Gastrocnemius medialis (tissue), 4 donors: ENCODE results near the gene GRHPR.

Source experiments
- POLR2A ChIP-seq, 2 donors: fragments of 450-650 bp; IDR thresholded peaks; one replicate each; pipeline ENCODE4 v1.6.1; 2017; ENCODE audit warnings: antibody characterized with exemption in 2 of 2, mild to moderate bottlenecking in 2 of 2, moderate library complexity in 2 of 2
- TF ChIP-seq, protein P1 (sequence below), 5 experiments: fragments of 450-650 bp in 3 of 5; fragments of 200-600 bp in 2 of 5; sonication (generic) in 2 of 5; IDR thresholded peaks in 4 of 5; conservative IDR thresholded peaks in 1 of 5; 1 replicate in 4 of 5; 2 replicates in 1 of 5; pipeline ENCODE4 v1.5.1; 2016 to 2019; ENCODE audit warnings: antibody characterized with exemption in 5 of 5, mild to moderate bottlenecking in 3 of 5, moderate library complexity in 3 of 5

DNA sequence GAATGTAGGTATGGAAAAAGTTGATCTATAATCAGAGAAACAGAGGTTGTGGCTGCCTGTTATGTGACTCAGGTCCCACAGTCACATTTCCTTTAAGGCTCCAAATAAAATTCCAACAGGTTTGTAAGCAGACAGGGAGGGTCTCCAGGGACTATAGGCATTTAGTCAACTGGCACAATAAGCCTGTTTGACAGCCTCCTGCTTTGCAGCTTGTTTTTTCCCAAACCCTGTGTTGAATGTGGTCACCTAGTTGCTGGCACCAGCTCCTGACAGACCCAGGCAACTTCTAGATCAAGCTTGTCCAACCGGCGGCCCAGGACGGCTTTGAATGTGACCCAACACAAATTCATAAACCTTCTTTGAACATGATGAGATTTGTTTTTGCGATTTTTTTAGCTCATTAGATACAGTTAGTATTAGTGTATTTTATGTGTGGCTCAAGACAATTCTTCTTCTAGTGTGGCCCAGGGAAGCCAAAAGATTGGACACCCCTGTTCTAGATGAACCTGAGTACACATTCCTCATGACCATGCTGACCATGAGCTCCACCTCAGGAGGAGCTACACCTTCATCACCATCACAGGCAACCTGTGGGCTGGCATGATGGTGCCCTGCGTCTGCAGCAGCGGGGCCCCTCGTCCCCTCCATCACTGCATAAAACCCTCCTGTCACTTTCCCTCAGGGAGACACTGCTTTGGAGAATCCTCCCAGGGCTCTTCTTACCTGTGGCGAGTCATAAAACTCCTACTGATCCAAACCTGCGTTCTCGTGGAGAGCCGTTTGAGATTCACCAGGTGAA is 15.7 kb upstream of the GRHPR start:
- TF ChIP-seq POLR2A (IDR thresholded peaks at IDR 0.05) = no peak
- TF ChIP-seq, protein P1, sequence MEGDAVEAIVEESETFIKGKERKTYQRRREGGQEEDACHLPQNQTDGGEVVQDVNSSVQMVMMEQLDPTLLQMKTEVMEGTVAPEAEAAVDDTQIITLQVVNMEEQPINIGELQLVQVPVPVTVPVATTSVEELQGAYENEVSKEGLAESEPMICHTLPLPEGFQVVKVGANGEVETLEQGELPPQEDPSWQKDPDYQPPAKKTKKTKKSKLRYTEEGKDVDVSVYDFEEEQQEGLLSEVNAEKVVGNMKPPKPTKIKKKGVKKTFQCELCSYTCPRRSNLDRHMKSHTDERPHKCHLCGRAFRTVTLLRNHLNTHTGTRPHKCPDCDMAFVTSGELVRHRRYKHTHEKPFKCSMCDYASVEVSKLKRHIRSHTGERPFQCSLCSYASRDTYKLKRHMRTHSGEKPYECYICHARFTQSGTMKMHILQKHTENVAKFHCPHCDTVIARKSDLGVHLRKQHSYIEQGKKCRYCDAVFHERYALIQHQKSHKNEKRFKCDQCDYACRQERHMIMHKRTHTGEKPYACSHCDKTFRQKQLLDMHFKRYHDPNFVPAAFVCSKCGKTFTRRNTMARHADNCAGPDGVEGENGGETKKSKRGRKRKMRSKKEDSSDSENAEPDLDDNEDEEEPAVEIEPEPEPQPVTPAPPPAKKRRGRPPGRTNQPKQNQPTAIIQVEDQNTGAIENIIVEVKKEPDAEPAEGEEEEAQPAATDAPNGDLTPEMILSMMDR (IDR thresholded peaks at IDR 0.05 in 4 of 5, conservative IDR thresholded peaks at IDR 0.05 in 1 of 5) = no peak
